ENCODE results near the gene ADGRL1.

ADGRL1 gene

DNA sequence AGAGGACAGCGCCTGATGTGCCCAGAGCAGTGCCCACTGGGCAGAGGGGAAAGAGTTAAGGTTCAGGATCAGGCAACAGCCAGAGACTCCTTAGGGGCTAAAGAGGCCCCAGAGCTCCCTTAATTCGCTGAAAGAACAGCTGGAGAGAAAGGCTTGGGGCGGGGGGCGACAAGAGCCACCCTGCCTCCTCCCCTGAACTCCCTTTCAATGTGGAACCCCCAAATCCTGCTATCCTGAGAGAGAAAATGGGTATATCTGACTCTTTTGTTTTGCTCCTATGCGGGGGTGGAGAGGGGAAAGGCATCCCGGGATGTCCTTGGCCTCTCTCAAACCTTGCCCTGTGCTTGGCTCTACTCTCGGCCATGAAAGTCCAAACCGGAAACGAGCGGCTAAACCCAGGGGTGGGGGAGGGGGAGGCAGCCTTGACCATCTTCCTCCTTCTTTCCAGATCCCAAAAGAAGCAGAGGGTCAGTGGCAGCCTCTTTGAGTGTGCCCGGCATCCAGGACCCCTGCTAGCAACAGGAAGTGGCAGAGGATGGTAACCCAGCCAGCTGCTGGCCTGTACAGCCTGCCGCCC, 93.1 kb downstream of the ADGRL1 start:
- no peak for DNase-seq (ENCODE audit: low read depth in 2 of 2)

- no peak for DNase-seq (ENCODE audit: low read depth in 2 of 2)
Measured at GRCh38 chr19:14112051-14112808, 93.7 kb downstream of the ADGRL1 start.

GRCh38 chr19:14111486-14111885, 94.5 kb downstream of the ADGRL1 start:
- no peak for DNase-seq (ENCODE audit: low read depth in 2 of 2)

DNA sequence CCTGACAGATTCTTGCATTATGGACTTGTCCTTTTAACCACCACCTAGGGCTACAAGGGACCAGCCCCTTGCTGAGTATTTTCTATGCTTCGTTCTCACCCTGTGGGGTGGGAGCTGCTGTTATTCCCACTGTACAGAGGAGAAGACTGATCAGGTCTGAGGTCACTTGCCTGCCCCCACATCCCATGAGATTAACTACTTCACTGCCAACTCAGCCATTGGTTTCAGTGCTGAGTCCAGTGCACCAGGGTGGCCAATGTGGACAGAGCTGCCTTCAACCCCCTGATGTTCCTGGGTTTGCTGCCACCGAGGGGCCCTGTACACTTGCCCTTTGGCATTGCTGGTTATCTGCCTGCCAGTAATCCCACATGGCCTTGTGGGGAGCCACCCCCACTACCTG, 95.3 kb downstream of the ADGRL1 start:
- no peak for DNase-seq (ENCODE audit: low read depth in 2 of 2)

- DNase-seq (ENCODE audit: low read depth in 2 of 2), result no peak
Measured at GRCh38 chr19:14107581-14108461, 98.1 kb downstream of the ADGRL1 start.

GRCh38 chr19:14106840-14107239, 99.1 kb downstream of the ADGRL1 start:
- no peak for DNase-seq (ENCODE audit: low read depth in 2 of 2)

GRCh38 chr19:14105680-14106079, 100.3 kb downstream of the ADGRL1 start:
- no peak for DNase-seq (ENCODE audit: low read depth in 2 of 2)

GRCh38 chr19:14103310-14103709, 102.7 kb downstream of the ADGRL1 start:
- no peak for DNase-seq (ENCODE audit: low read depth in 2 of 2)

DNA sequence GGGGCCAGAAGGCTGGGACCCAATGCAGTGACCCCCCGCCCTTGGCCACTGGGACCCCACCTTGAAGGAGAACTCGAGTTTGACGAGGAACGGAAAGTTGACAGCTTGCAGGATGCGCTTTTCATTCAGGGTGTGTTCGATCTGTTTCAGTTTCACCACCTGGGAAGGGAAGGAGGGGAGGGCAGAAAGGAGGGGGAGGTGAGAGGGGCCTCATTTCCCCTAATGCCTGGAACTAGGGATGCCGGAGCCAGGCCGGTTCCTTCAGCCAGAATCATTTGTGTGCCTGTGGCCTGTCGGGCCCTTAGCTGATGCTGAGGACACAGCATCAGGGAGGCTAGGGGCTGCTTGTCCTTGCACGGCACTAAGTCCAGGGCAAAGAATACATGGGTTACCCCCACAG, 103.2 kb downstream of the ADGRL1 start:
- no peak for DNase-seq (ENCODE audit: low read depth in 2 of 2)

GRCh38 chr19:14102102-14102696, 103.8 kb downstream of the ADGRL1 start:
- no peak for DNase-seq (ENCODE audit: low read depth in 2 of 2)

- no peak for DNase-seq (ENCODE audit: low read depth in 2 of 2)
Measured at GRCh38 chr19:14101003-14101545, 104.9 kb downstream of the ADGRL1 start.
